ENCODE measurements around the gene RNF166.

- TF ChIP-seq POLR2A (IDR thresholded peaks at IDR 0.05; ENCODE audit: low read depth, low read length), result no peak
- no peak for TF ChIP-seq MAX (IDR thresholded peaks at IDR 0.05; ENCODE audit: insufficient read depth, insufficient read length)
Observed at GRCh38 chr16:88657371-88657770, 48.8 kb downstream of the RNF166 start.

Measured in endothelial cell of umbilical vein (primary cell).